Measurements from ENCODE around the gene S100B.

S100B gene

DNA sequence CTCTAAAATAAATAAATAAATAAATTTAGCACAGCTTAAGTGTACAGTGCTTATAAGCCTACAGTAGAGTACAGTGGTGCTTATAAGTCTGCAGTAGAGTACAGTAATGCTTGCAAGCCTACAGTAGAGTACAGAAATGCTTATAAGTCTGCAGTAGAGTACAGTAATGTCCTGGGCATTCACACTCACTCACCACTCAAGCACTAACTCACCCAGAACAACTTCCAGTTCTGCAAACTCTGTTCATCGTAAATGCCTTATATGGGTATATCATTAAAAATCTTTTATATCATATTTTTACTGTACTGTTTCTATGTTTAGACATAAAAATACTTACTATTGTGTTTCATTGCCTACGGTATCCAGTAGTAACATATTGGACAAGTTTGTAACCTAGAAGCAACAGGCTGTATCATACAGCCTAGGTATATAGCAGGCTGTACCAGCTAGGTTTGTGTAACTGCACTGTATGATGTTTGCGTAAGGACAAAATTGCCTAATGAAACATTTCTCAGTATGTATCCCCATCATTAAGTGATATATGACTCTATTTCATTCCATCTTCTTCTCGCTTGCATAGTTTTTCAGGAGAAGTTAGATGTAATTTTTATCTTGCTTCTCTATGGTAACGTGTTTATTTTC lies 14.0 kb upstream of the S100B start:
- no peaks in the 10 kb centered on the region for H3K9me3 ChIP-seq (ENCODE audit: control insufficient read depth, low read length)
- H3K4me1 ChIP-seq (ENCODE audit: control insufficient read depth, insufficient read depth, low read length) = peaks cover 20% of the 10 kb centered on the region
- H3K27me3 ChIP-seq (ENCODE audit: control insufficient read depth, insufficient read depth, low read length, poor library complexity, severe bottlenecking) = no peaks in the 10 kb centered on the region
- 91 to 97% methylated on average over 3 to 5 of the region's 5 CpGs for WGBS, 2 experiments
- H3K36me3 ChIP-seq (ENCODE audit: control insufficient read depth, insufficient read depth, low read length) = no peaks in the 10 kb centered on the region
- no peak overlapping the region for H3K27ac ChIP-seq (ENCODE audit: insufficient read depth, low read depth, low read length, poor library complexity, severe bottlenecking)
- H3K4me3 ChIP-seq (ENCODE audit: insufficient read depth, low read depth, low read length) = no peak overlapping the region

DNA sequence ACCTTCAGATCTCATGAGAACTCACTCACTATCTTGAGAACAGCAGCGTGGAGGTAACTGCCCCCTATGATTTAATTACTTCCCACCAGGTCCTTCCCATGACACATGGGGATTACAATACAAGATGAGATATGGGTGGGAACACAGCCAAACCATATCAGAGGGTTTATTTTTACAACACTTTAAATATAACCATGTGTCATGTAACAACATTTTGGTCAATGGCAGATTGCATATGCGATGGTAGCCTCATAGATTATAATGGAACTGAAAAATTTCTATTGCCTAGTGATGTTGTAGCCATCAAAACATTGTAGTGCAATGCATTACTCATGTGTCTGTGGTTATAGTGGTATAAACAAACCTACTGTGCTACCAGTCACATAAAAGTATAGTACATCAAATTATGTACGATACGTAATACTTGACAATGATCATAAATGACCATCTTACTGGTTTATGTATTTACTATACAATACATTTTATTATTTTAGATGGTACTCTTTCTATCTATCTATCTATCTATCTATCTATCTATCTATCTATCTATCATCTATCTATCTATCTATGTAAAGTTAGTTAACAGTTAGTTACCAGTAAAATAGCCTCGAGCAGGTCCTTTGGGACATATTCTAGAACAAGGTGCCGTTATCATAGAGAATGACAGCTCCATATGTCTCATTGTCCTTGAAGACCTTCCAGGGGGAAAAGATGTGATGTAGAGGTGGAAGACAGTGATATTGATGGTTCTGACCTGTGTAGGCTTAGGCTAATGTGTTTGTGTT lies 12.6 kb upstream of the S100B start:
- H3K36me3 ChIP-seq (ENCODE audit: control insufficient read depth, insufficient read depth, low read length) = no peaks in the 10 kb centered on the region
- H3K9me3 ChIP-seq (ENCODE audit: control insufficient read depth, low read length) = no peaks in the 10 kb centered on the region
- no peak overlapping the region for H3K27ac ChIP-seq (ENCODE audit: insufficient read depth, low read depth, low read length, poor library complexity, severe bottlenecking)
- no peaks in the 10 kb centered on the region for H3K27me3 ChIP-seq (ENCODE audit: control insufficient read depth, insufficient read depth, low read length, poor library complexity, severe bottlenecking)
- 91 to 97% methylated on average over 4 of the region's 6 CpGs for WGBS, 2 experiments
- no peak overlapping the region for H3K4me3 ChIP-seq (ENCODE audit: insufficient read depth, low read depth, low read length)
- peaks cover 18% of the 10 kb centered on the region for H3K4me1 ChIP-seq (ENCODE audit: control insufficient read depth, insufficient read depth, low read length)

DNA sequence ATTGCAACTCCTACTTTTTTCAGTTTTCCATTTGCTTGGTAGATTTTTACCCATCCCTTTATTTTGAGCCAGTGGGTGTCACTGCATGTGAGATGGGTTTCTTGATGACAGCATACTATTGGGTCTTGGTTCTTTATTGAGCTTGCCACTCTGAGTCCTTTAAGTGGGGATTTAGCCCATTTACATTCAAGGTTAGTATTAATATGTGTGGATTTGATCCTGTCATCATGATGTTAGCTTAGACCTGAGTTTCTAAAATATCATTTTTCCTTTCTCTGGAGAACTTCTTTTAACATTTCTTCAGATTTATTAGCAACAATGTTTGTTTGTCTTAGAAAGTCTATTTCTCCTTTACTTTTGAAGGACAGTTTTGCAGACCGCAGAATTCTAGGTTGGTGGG lies 11.8 kb upstream of the S100B start:
- Histone ChIP-seq H3K4me3 (ENCODE audit: insufficient read depth, low read depth, low read length) (no peak overlapping the region), H3K9me3 (ENCODE audit: control insufficient read depth, low read length) (no peaks in the 10 kb centered on the region), H3K36me3 (ENCODE audit: control insufficient read depth, insufficient read depth, low read length) (no peaks in the 10 kb centered on the region), H3K27ac (ENCODE audit: insufficient read depth, low read depth, low read length, poor library complexity, severe bottlenecking) (no peak overlapping the region), H3K4me1 (ENCODE audit: control insufficient read depth, insufficient read depth, low read length) (peaks cover 10% of the 10 kb centered on the region), H3K27me3 (ENCODE audit: control insufficient read depth, insufficient read depth, low read length, poor library complexity, severe bottlenecking) (no peaks in the 10 kb centered on the region)
- WGBS, 2 experiments = 83 to 89% methylated on average over 1 of the region's 1 CpG

DNA sequence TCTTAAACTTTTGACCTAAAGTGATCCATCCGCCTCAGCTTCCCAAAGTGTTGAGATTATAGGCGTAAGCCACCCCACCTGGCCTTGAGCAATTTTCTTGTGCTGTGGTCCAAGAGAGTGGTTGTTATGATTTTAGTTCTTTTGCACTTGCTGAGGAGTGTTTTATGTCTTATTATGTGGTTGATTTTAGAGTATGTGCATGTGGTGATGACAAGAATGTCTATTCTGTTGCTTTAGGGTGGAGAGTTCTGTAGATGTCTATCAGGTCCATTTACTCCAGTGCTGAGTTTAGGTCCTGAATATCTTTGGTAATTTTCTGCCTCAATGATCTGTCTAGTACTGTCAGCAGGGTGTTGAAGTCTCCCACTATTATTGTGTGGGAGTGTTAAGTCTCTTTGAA lies 11.2 kb upstream of the S100B start:
- Histone ChIP-seq H3K36me3 (ENCODE audit: control insufficient read depth, insufficient read depth, low read length) (no peaks in the 10 kb centered on the region), H3K27me3 (ENCODE audit: control insufficient read depth, insufficient read depth, low read length, poor library complexity, severe bottlenecking) (no peaks in the 10 kb centered on the region), H3K27ac (ENCODE audit: insufficient read depth, low read depth, low read length, poor library complexity, severe bottlenecking) (no peak overlapping the region), H3K9me3 (ENCODE audit: control insufficient read depth, low read length) (no peaks in the 10 kb centered on the region), H3K4me1 (ENCODE audit: control insufficient read depth, insufficient read depth, low read length) (peaks cover 4% of the 10 kb centered on the region), H3K4me3 (ENCODE audit: insufficient read depth, low read depth, low read length) (no peak overlapping the region)
- 95 to 99% methylated on average over 2 of the region's 2 CpGs for WGBS, 2 experiments

DNA sequence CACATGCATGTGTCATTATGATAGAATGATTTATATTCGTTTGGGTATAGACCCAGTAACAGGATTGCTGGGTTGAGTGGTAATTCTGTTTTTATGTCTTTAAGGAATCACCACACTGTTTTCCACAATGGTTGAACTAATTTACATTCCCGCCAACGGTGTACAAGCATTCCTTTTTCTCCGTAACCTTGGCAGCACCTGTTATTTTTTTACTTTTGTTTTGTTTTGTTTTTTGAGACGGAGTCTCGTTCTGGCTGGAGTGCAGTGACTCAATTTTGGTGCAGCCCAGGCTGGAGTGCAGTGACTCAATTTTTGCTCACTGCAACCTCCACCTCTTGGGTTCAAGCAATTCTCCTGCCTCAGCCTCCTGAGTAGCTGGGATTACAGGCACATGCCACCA lies 8.5 kb upstream of the S100B start:
- Histone ChIP-seq H3K27ac (ENCODE audit: insufficient read depth, low read depth, low read length, poor library complexity, severe bottlenecking) (no peak overlapping the region), H3K36me3 (ENCODE audit: control insufficient read depth, insufficient read depth, low read length) (no peaks in the 10 kb centered on the region), H3K4me1 (ENCODE audit: control insufficient read depth, insufficient read depth, low read length) (no peaks in the 10 kb centered on the region), H3K4me3 (ENCODE audit: insufficient read depth, low read depth, low read length) (no peak overlapping the region), H3K9me3 (ENCODE audit: control insufficient read depth, low read length) (no peaks in the 10 kb centered on the region), H3K27me3 (ENCODE audit: control insufficient read depth, insufficient read depth, low read length, poor library complexity, severe bottlenecking) (no peaks in the 10 kb centered on the region)
- WGBS, 2 experiments = 88 to 91% methylated on average over 6 of the region's 6 CpGs

DNA sequence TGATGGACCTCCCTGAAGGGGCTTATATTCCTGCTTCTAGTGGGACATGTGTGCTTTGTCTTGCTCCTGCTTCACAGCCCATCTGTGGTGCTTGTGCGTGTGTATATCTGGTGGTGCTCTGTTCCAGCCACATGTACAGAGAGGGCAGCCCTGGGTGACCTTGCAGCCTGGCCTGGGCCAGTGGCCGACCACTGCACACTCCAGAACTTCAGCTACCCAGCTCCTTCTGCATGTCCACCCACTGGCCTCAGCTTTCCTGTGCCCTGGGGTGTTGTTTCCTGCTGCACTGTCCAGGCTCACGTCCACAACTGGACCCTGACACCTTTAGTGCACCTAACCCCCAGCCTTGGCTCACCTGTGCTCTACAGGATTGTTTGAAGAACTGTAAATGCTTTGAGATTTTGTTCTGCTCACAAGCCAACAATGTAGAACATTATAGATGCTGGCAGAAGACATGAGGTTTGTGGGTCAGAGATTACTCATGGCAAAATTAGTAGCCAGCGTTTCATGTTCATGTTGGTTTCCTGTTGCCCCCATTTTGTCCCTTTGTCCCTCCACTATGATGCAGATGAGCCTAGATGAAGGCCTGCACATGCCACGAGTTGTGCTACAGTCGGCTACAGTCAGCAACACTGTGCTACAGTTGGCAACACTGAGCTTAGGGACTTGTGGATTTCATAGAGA lies 5.3 kb upstream of the S100B start:
- H3K4me1 ChIP-seq (ENCODE audit: control insufficient read depth, insufficient read depth, low read length) = no peaks in the 10 kb centered on the region
- no peaks in the 10 kb centered on the region for H3K36me3 ChIP-seq (ENCODE audit: control insufficient read depth, insufficient read depth, low read length)
- H3K27ac ChIP-seq (ENCODE audit: insufficient read depth, low read depth, low read length, poor library complexity, severe bottlenecking) = no peak overlapping the region
- H3K27me3 ChIP-seq (ENCODE audit: control insufficient read depth, insufficient read depth, low read length, poor library complexity, severe bottlenecking) = no peaks in the 10 kb centered on the region
- H3K4me3 ChIP-seq (ENCODE audit: insufficient read depth, low read depth, low read length) = no peak overlapping the region
- H3K9me3 ChIP-seq (ENCODE audit: control insufficient read depth, low read length) = no peaks in the 10 kb centered on the region
- 93% methylated on average over 6 of the region's 6 CpGs for WGBS, 2 experiments

DNA sequence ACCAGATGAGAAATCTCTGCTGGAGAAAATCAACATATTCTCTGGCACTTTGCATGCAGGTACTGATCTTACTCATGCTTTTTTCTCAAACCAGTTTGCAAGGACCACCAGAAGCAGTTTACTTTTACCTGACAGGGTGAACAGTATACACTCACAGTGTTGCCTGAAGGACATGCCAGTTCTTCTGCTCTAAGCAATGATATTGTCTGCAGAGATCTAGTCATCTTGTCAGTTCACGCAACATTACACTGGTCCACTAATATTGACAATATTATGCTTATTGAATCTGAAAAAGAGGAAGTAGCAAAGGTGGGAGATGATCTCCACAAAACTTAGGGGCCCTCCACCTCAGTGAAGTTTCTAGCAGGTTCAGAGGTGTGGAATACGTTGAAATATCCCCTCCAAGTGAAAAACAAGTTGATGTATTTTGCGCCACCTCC lies 3.8 kb upstream of the S100B start:
- Histone ChIP-seq H3K36me3 (ENCODE audit: control insufficient read depth, insufficient read depth, low read length) (no peaks in the 10 kb centered on the region), H3K27me3 (ENCODE audit: control insufficient read depth, insufficient read depth, low read length, poor library complexity, severe bottlenecking) (no peaks in the 10 kb centered on the region), H3K4me1 (ENCODE audit: control insufficient read depth, insufficient read depth, low read length) (no peaks in the 10 kb centered on the region), H3K9me3 (ENCODE audit: control insufficient read depth, low read length) (no peaks in the 10 kb centered on the region), H3K4me3 (ENCODE audit: insufficient read depth, low read depth, low read length) (no peak overlapping the region), H3K27ac (ENCODE audit: insufficient read depth, low read depth, low read length, poor library complexity, severe bottlenecking) (no peak overlapping the region)
- WGBS, 2 experiments = 87 to 91% methylated on average over 2 to 3 of the region's 3 CpGs

DNA sequence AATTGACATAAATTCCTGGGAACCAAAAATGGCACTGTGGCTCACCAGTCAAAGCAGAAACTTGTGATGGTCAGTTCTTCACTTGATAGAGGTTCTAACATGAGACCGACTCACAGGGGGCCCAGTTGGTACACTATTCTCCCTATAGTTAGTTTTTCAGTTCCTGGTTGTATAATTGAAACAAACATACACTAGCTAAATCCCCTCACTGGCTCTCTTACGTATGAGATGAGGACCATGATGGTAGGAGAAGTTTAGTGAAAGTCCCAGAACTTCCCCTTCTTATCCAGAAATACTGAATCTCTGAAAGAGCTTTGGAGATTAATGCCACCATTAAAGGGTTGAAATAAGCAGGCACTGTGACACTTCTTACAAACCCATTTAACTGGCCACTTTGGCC lies 2.8 kb upstream of the S100B start:
- H3K4me3 ChIP-seq (ENCODE audit: insufficient read depth, low read depth, low read length) = no peak overlapping the region
- no peaks in the 10 kb centered on the region for H3K9me3 ChIP-seq (ENCODE audit: control insufficient read depth, low read length)
- H3K27me3 ChIP-seq (ENCODE audit: control insufficient read depth, insufficient read depth, low read length, poor library complexity, severe bottlenecking) = no peaks in the 10 kb centered on the region
- H3K27ac ChIP-seq (ENCODE audit: insufficient read depth, low read depth, low read length, poor library complexity, severe bottlenecking) = no peak overlapping the region
- WGBS, 2 experiments = 89 to 95% methylated on average over 1 to 2 of the region's 2 CpGs
- peaks cover under 1% of the 10 kb centered on the region for H3K4me1 ChIP-seq (ENCODE audit: control insufficient read depth, insufficient read depth, low read length)
- no peaks in the 10 kb centered on the region for H3K36me3 ChIP-seq (ENCODE audit: control insufficient read depth, insufficient read depth, low read length)

DNA sequence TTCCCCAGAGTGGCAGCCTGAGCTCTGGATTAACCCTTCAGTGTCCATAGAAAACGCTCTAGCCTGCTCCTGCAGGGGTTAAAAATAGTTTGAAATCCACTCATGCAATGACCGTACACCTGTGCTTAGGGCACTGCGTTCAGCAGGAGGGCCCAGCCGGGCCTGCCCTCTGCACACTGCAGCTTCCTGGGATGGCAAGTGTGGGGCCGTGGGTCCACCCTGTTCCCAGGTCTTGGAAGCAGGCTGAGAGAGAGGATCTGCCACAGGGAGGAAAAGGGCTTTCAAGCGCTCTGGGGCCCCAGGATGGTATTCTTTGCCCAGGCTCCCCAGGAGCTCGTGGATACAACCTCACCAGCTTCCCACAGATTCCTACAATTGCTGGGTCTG lies 1.5 kb upstream of the S100B start:
- Histone ChIP-seq H3K27ac (ENCODE audit: insufficient read depth, low read depth, low read length, poor library complexity, severe bottlenecking) (no peak overlapping the region), H3K27me3 (ENCODE audit: control insufficient read depth, insufficient read depth, low read length, poor library complexity, severe bottlenecking) (no peaks in the 10 kb centered on the region), H3K4me3 (ENCODE audit: insufficient read depth, low read depth, low read length) (no peak overlapping the region), H3K9me3 (ENCODE audit: control insufficient read depth, low read length) (no peaks in the 10 kb centered on the region), H3K36me3 (ENCODE audit: control insufficient read depth, insufficient read depth, low read length) (no peaks in the 10 kb centered on the region), H3K4me1 (ENCODE audit: control insufficient read depth, insufficient read depth, low read length) (peaks cover 8% of the 10 kb centered on the region)
- 91 to 93% methylated on average over 7 of the region's 7 CpGs for WGBS, 2 experiments

DNA sequence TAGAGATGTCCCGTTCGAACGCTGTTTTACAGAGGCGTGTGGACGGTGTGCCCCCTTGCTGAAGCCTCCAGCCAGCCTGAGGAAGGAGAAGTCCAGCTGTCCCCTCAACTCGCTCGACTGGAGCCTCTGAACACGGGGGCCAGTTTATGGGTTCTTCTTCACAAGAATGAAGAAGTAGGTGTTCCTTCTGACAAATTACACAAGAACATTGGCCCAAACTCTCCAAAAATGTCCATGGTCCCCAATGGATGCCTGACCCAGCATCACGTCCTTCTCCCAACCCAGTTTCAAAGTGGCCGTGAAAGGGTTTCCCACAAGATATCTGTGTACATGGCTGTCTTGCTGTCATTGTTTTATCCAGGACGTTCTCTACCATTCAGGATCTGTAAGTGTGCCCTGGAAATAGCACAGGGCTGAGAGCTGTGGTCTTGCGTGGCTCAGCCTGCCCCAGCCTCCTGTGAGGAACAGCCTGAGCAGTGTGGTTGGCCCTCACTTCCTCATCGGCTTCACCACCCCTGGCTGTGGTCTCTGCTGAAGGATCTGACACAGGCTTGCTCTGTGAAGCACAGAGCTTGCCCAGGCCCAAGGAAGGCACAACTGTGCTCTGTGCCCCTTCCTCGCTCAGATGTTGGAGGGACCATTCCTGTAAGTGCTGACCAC lies 1.0 kb upstream of the S100B start:
- no peaks in the 10 kb centered on the region for H3K9me3 ChIP-seq (ENCODE audit: control insufficient read depth, low read length)
- no peaks in the 10 kb centered on the region for H3K36me3 ChIP-seq (ENCODE audit: control insufficient read depth, insufficient read depth, low read length)
- no peak overlapping the region for H3K27ac ChIP-seq (ENCODE audit: insufficient read depth, low read depth, low read length, poor library complexity, severe bottlenecking)
- no peak overlapping the region for H3K4me3 ChIP-seq (ENCODE audit: insufficient read depth, low read depth, low read length)
- no peaks in the 10 kb centered on the region for H3K27me3 ChIP-seq (ENCODE audit: control insufficient read depth, insufficient read depth, low read length, poor library complexity, severe bottlenecking)
- 91 to 92% methylated on average over 14 of the region's 14 CpGs for WGBS, 2 experiments
- H3K4me1 ChIP-seq (ENCODE audit: control insufficient read depth, insufficient read depth, low read length) = peaks cover 8% of the 10 kb centered on the region
